T-helper 9 cell (primary cell): ENCODE results near the gene GANC.

ENCODE experiments used
- DNase-seq: peaks from one replicate; pipeline ENCODE4 v3.0.0-alpha.2; 2020

GANC gene

GRCh38 chr15:42352401-42352800 is 79.4 kb downstream of the GANC start:
- DNase-seq: no peak

- no peak for DNase-seq
Measured at GRCh38 chr15:42353061-42353460, 80.1 kb downstream of the GANC start.

GRCh38 chr15:42354824-42355223 is 81.8 kb downstream of the GANC start:
- no peak for DNase-seq

GRCh38 chr15:42355291-42355690 is 82.3 kb downstream of the GANC start:
- no peak for DNase-seq

GRCh38 chr15:42356851-42357250 is 83.8 kb downstream of the GANC start:
- DNase-seq: no peak

GRCh38 chr15:42358141-42358540 is 85.1 kb downstream of the GANC start:
- no peak for DNase-seq

GRCh38 chr15:42359249-42359648 is 86.2 kb downstream of the GANC start, which contains the start of gene CAPN3:
Gene CAPN3, plus strand, starts transcription at chr15:42359501. Its CDS starts 305 bp downstream, at chr15:42359806.
- DNase-seq: no peak

GRCh38 chr15:42359985-42360384 is 87.0 kb downstream of the GANC start:
- DNase-seq: no peak

GRCh38 chr15:42360535-42361112 is 87.6 kb downstream of the GANC start:
- no peak for DNase-seq

- DNase-seq: no peak
Measured at GRCh38 chr15:42363487-42363886, 90.5 kb downstream of the GANC start.

- DNase-seq: no peak
Measured at GRCh38 chr15:42363942-42364341, 90.9 kb downstream of the GANC start.

GRCh38 chr15:42364529-42364928 is 91.5 kb downstream of the GANC start:
- DNase-seq: no peak

- no peak for DNase-seq
Measured at GRCh38 chr15:42365921-42366550, 93.0 kb downstream of the GANC start.

GRCh38 chr15:42367041-42367440 is 94.0 kb downstream of the GANC start:
- DNase-seq: no peak

GRCh38 chr15:42368096-42368495 is 95.1 kb downstream of the GANC start:
- no peak for DNase-seq

- DNase-seq: no peak
Measured at GRCh38 chr15:42371096-42371495, 98.1 kb downstream of the GANC start.

- no peak for DNase-seq
Measured at GRCh38 chr15:42373274-42373673, 100.3 kb downstream of the GANC start.

GRCh38 chr15:42373936-42374335 is 100.9 kb downstream of the GANC start:
- DNase-seq: no peak

- DNase-seq: no peak
Measured at GRCh38 chr15:42374810-42375209, 101.8 kb downstream of the GANC start.

- no peak for DNase-seq
Measured at GRCh38 chr15:42375252-42375651, 102.3 kb downstream of the GANC start.

GRCh38 chr15:42375941-42376340 is 102.9 kb downstream of the GANC start:
- no peak for DNase-seq

- no peak for DNase-seq
Measured at GRCh38 chr15:42378011-42378410, 105.0 kb downstream of the GANC start.

GRCh38 chr15:42384597-42384996 is 111.6 kb downstream of the GANC start:
- DNase-seq: no peak

GRCh38 chr15:42385206-42385979 is 112.4 kb downstream of the GANC start:
- DNase-seq: no peak
